GM18508 (cell line): ENCODE results near the gene RASGRP1.

Experiments
- ATAC-seq: cut with Tn5 transposase; IDR thresholded peaks from one replicate; pipeline ENCODE4 v1.9.1; 2021; ENCODE audit warnings: moderate number of reproducible peaks; ENCODE audit not compliant: insufficient read depth, unreplicated experiment

Gene RASGRP1

GRCh38 chr15:38512901-38513300, 51.7 kb downstream of the RASGRP1 start:
- ATAC-seq: no peak

- ATAC-seq: no peak
These were observed 55.5 kb downstream of the RASGRP1 start for GRCh38 chr15:38509152-38509551.

GRCh38 chr15:38508647-38509046, 56.0 kb downstream of the RASGRP1 start:
- ATAC-seq: no peak

- no peak for ATAC-seq
These were observed 57.0 kb downstream of the RASGRP1 start for GRCh38 chr15:38507570-38507969.

- ATAC-seq: no peak
These were observed 57.6 kb downstream of the RASGRP1 start for GRCh38 chr15:38506997-38507396.

- ATAC-seq: no peak
These were observed 59.7 kb downstream of the RASGRP1 start for GRCh38 chr15:38504680-38505467.

- ATAC-seq: no peak
These were observed 61.1 kb downstream of the RASGRP1 start for GRCh38 chr15:38503496-38503895.

- no peak for ATAC-seq
These were observed 65.0 kb downstream of the RASGRP1 start for GRCh38 chr15:38499651-38500050.

GRCh38 chr15:38496151-38496550, 68.5 kb downstream of the RASGRP1 start:
- ATAC-seq: no peak

GRCh38 chr15:38490242-38490922, 74.2 kb downstream of the RASGRP1 start:
- ATAC-seq: no peak

- ATAC-seq: no peak
These were observed 77.2 kb downstream of the RASGRP1 start for GRCh38 chr15:38487378-38487777.

- no peak for ATAC-seq
These were observed 77.7 kb downstream of the RASGRP1 start for GRCh38 chr15:38486936-38487335.

GRCh38 chr15:38482572-38482971, 82.0 kb downstream of the RASGRP1 start:
- no peak for ATAC-seq

- no peak for ATAC-seq
These were observed 82.9 kb downstream of the RASGRP1 start for GRCh38 chr15:38481761-38482160.

- ATAC-seq: no peak
These were observed 83.5 kb downstream of the RASGRP1 start for GRCh38 chr15:38481113-38481512.

- ATAC-seq: no peak
These were observed 84.9 kb downstream of the RASGRP1 start for GRCh38 chr15:38479756-38480155.

- ATAC-seq: no peak
These were observed 85.3 kb downstream of the RASGRP1 start for GRCh38 chr15:38479266-38479665.

- ATAC-seq: no peak
These were observed 87.0 kb downstream of the RASGRP1 start for GRCh38 chr15:38477637-38478036.

GRCh38 chr15:38476120-38476519, 88.5 kb downstream of the RASGRP1 start:
- ATAC-seq: no peak

GRCh38 chr15:38475361-38475760, 89.3 kb downstream of the RASGRP1 start:
- no peak for ATAC-seq

- ATAC-seq: peak; percentile 92
These were observed 90.4 kb downstream of the RASGRP1 start for GRCh38 chr15:38474155-38474757.
